Esophagus muscularis mucosa (tissue), 4 donors: ENCODE measurements around the gene MBTD1. TPM values are rescaled to one million over a fixed set of nuclear protein-coding genes. Genes with fewer than 3 reads are reported as not detected.

Experiments used
- DNase-seq: peaks from one replicate; pipeline ENCODE4 v3.0.0-alpha.2; 2017; ENCODE audit errors: extremely low spot score
- H3K27ac ChIP-seq, 4 donors: fragments of 200-600 bp; sonication (generic); replicated peaks in 1 of 4; 1 replicate in 3 of 4; 2 replicates in 1 of 4; pipeline ENCODE4 v1.5.1; 2016 to 2019; ENCODE audit warnings: mild to moderate bottlenecking in 1 of 4
- H3K27me3 ChIP-seq, 4 donors: fragments of 200-600 bp; sonication (generic); one replicate each; pipeline versions ENCODE4 v1.5.1 to v1.6.0; 2016 to 2019
- H3K36me3 ChIP-seq, 4 donors: fragments of 200-600 bp; sonication (generic); one replicate each; pipeline ENCODE4 v1.5.1; 2016 to 2019
- H3K4me1 ChIP-seq, 4 donors: fragments of 200-600 bp; sonication (generic); one replicate each; pipeline ENCODE4 v1.5.1; 2016 to 2019
- H3K4me3 ChIP-seq, 4 donors: fragments of 200-600 bp; sonication (generic); 1 replicate in 2 of 4; 2 replicates in 2 of 4; pipeline ENCODE4 v1.5.1; 2016 to 2019; ENCODE audit warnings: mild to moderate bottlenecking in 4 of 4, moderate library complexity in 1 of 4
- H3K9me3 ChIP-seq, 4 donors: fragments of 200-600 bp; sonication (generic); 1 replicate in 3 of 4; 2 replicates in 1 of 4; pipeline ENCODE4 v1.5.1; 2016 to 2019
- CTCF ChIP-seq, 3 experiments: fragments of 200-600 bp in 2 of 3; fragments of 450-650 bp in 1 of 3; sonication (generic) in 2 of 3; IDR thresholded peaks; one replicate each; pipeline ENCODE4 v1.5.1; 2017 to 2019; ENCODE audit warnings: antibody characterized with exemption in 3 of 3, mild to moderate bottlenecking in 2 of 3, moderate library complexity in 1 of 3
- EP300 ChIP-seq: sonication (generic); formaldehyde crosslinking; IDR thresholded peaks from one replicate; pipeline ENCODE4 v1.6.1; 2017; ENCODE audit warnings: antibody characterized with exemption
- POLR2A ChIP-seq: fragments of 450-650 bp; IDR thresholded peaks from one replicate; pipeline ENCODE4 v1.6.1; 2017; ENCODE audit warnings: antibody characterized with exemption, moderate library complexity, mild to moderate bottlenecking, low read depth
- POLR2AphosphoS5 ChIP-seq, 2 donors: sonication (generic); formaldehyde crosslinking; IDR thresholded peaks; one replicate each; pipeline ENCODE4 v1.6.1; 2017; ENCODE audit warnings: antibody characterized with exemption in 2 of 2
- WGBS: methylation state at CpG from one replicate; pipeline ENCODE4 v1.1.5; 2018; 5-methylcytosine and 5-hydroxymethylcytosine counted together
- intact Hi-C: fragments of 100-400 bp; cut with DNase I; formaldehyde crosslinking; loops from one replicate; pipeline ENCODE4 v1.15.1; 2023
- total RNA-seq, 4 donors: library from RNA; depleted of rRNA; stranded (reverse); fragments of >200 nt; gene quantifications; one replicate each; pipeline versions ENCODE4 v1.1.0 to v1.2.1, GENCODE V29; 2016

The MBTD1 gene
- total RNA-seq, 4 donors from 2014 or later: 9.2 to 11.2 (median 9.4) TPM

- no peaks in the 10 kb centered on the region for H3K9me3 ChIP-seq
- H3K4me1 ChIP-seq: no peaks in the 10 kb centered on the region
- H3K4me3 ChIP-seq: no peak overlapping the region
- H3K27ac ChIP-seq: no peak overlapping the region
- no peaks in the 10 kb centered on the region for H3K27me3 ChIP-seq
- intact Hi-C loops: no loop called here
- TF ChIP-seq EP300 (no peak), CTCF (IDR thresholded peaks at IDR 0.05) (no peak), POLR2A (no peak)
- peaks cover 36 to 100% (median 86%) of the 10 kb centered on the region in 4 donors for H3K36me3 ChIP-seq
- DNase-seq: no peak
Observed at GRCh38 chr17:51203838-51204237, 56.0 kb downstream of the MBTD1 start.

GRCh38 chr17:51200846-51201245 lies 59.0 kb downstream of the MBTD1 start:
- no peaks in the 10 kb centered on the region for H3K9me3 ChIP-seq
- peaks cover 32 to 96% (median 83%) of the 10 kb centered on the region in 4 donors for H3K36me3 ChIP-seq
- H3K27me3 ChIP-seq: no peaks in the 10 kb centered on the region
- no peak overlapping the region for H3K4me3 ChIP-seq
- H3K27ac ChIP-seq: peak overlapping the region in 1 of 4 donors; percentile 1
- WGBS: 84% methylated on average over 2 of the region's 2 CpGs
- intact Hi-C loops: no loop called here
- no peak for TF ChIP-seq EP300
- no peak for TF ChIP-seq POLR2AphosphoS5 (IDR thresholded peaks at IDR 0.05)
- TF ChIP-seq POLR2A: no peak
- no peak for TF ChIP-seq CTCF (IDR thresholded peaks at IDR 0.05)
- no peak for DNase-seq
- H3K4me1 ChIP-seq: no peaks in the 10 kb centered on the region

GRCh38 chr17:51200295-51200694 lies 59.6 kb downstream of the MBTD1 start:
- Histone ChIP-seq H3K4me1 (no peaks in the 10 kb centered on the region), H3K27ac (no peak overlapping the region), H3K9me3 (no peaks in the 10 kb centered on the region), H3K27me3 (no peaks in the 10 kb centered on the region), H3K4me3 (no peak overlapping the region), H3K36me3 (peaks cover 32 to 96% (median 82%) of the 10 kb centered on the region in 4 donors)
- intact Hi-C loops: no loop called here
- TF ChIP-seq CTCF (IDR thresholded peaks at IDR 0.05) (no peak), POLR2A (no peak), EP300 (no peak), POLR2AphosphoS5 (IDR thresholded peaks at IDR 0.05) (no peak)
- DNase-seq: no peak
- WGBS: 93% methylated on average over 6 of the region's 6 CpGs

GRCh38 chr17:51197754-51198153 lies 62.1 kb downstream of the MBTD1 start:
- intact Hi-C loops: no loop called here
- H3K27ac ChIP-seq: no peak overlapping the region
- TF ChIP-seq CTCF (IDR thresholded peaks at IDR 0.05) (no peak), POLR2AphosphoS5 (IDR thresholded peaks at IDR 0.05) (no peak), POLR2A (no peak), EP300 (no peak)
- no peak overlapping the region for H3K4me3 ChIP-seq
- no peak for DNase-seq
- WGBS: 95% methylated on average over 4 of the region's 4 CpGs
- no peaks in the 10 kb centered on the region for H3K4me1 ChIP-seq
- H3K36me3 ChIP-seq: peaks cover 35 to 96% (median 87%) of the 10 kb centered on the region in 4 donors
- no peaks in the 10 kb centered on the region for H3K9me3 ChIP-seq
- no peaks in the 10 kb centered on the region for H3K27me3 ChIP-seq

GRCh38 chr17:51191895-51192294 lies 68.0 kb downstream of the MBTD1 start:
- peaks cover 46 to 93% (median 77%) of the 10 kb centered on the region in 4 donors for H3K36me3 ChIP-seq
- H3K27me3 ChIP-seq: no peaks in the 10 kb centered on the region
- whole genome bisulfite sequencing: 84% methylated on average over 2 of the region's 2 CpGs
- H3K4me3 ChIP-seq: no peak overlapping the region
- H3K9me3 ChIP-seq: no peaks in the 10 kb centered on the region
- no peak overlapping the region for H3K27ac ChIP-seq
- intact Hi-C loops: no loop called here
- H3K4me1 ChIP-seq: no peaks in the 10 kb centered on the region
- TF ChIP-seq CTCF (IDR thresholded peaks at IDR 0.05) (no peak), POLR2AphosphoS5 (IDR thresholded peaks at IDR 0.05) (no peak), POLR2A (no peak), EP300 (no peak)
- no peak for DNase-seq
